Astrocyte (in vitro differentiated cells and primary cell): ENCODE data around the gene CPNE4.

Experiments used
- EZH2 ChIP-seq: IDR thresholded peaks from 2 replicates; pipeline ENCODE4 v1.6.1; 2012; ENCODE audit warnings: mild to moderate bottlenecking, low read length, inconsistent platforms; ENCODE audit not compliant: insufficient read depth
- TF ChIP-seq, protein P1 (sequence below): IDR thresholded peaks from 2 replicates; pipeline ENCODE4 v1.5.1; 2011; ENCODE audit warnings: low read depth, mild to moderate bottlenecking, inconsistent platforms, low read length, moderate library complexity; ENCODE audit not compliant: insufficient read depth

DNA sequence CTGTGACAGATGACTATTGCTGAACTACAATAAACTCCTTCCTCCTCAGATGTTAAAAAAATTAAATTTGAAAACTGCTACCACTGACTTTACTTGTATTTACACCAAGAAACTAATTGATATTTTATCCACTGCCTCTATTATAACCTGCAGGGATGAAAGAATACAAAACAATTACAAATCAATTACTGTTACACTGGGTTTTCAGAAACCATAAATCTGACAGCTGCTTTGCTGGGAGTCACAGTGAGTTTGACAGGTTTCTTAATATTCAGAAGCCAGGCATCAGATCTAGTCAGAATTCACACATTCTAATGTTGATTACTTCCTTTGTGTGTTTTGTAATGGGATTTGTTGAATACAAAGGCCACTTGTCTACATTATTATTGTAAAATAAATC is 279.4 kb downstream of the CPNE4 start:
- TF ChIP-seq, protein P1, sequence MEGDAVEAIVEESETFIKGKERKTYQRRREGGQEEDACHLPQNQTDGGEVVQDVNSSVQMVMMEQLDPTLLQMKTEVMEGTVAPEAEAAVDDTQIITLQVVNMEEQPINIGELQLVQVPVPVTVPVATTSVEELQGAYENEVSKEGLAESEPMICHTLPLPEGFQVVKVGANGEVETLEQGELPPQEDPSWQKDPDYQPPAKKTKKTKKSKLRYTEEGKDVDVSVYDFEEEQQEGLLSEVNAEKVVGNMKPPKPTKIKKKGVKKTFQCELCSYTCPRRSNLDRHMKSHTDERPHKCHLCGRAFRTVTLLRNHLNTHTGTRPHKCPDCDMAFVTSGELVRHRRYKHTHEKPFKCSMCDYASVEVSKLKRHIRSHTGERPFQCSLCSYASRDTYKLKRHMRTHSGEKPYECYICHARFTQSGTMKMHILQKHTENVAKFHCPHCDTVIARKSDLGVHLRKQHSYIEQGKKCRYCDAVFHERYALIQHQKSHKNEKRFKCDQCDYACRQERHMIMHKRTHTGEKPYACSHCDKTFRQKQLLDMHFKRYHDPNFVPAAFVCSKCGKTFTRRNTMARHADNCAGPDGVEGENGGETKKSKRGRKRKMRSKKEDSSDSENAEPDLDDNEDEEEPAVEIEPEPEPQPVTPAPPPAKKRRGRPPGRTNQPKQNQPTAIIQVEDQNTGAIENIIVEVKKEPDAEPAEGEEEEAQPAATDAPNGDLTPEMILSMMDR = no peak
- no peak for TF ChIP-seq EZH2
